Stimulated activated naive CD4-positive, alpha-beta T cell (primary cell): ENCODE data around the gene GPR162.
"Not testable (repeated sequence)": the region's sequence is repeated elsewhere in the genome, so short reads cannot be mapped to it uniquely, and the experiment has no call there.

Source experiments
- DNase-seq, 6 experiments: peaks; one replicate each; lab custom pipeline; 2025; lab: John Stamatoyannopoulos, UW

Gene GPR162

DNA sequence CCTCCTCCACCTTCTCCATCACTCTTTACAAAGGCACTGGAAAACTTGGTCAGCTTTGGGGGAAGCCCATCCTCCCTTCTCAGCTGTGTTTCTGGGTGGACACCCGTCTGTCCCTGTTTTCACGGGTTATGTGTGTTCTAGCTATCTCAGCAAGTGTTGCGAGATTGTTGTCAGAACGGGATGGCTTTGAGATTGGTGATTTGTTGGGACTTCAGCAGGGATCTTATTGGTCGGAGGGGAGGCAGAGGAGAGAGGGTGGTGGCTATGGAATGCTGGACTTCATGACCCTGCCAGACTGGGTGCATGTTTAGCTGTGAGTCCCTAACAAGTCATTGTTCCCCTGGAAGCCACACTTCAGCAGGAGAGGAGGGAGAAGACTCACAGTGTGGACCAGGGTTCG is 32.4 kb downstream of the GPR162 start:
- no peak for DNase-seq

DNA sequence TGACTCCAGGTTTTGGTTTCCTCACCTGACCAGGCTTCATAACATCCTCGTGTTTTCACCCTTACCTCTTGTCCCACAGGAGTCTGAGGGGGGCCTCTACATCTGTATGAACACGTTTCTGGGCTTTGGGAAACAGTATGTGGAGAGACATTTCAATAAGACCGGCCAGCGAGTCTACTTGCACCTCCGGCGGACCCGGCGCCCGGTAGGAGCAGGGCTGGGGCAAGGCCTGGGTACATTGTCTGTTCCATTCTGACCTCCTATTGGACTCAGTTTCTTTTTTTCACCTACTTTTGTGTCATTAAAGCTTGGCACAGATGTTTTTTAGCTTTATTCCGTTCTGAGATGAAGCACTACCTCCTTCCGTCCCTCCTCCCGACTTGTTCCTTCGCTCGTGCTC is 33.7 kb downstream of the GPR162 start:
- no peak for DNase-seq

DNA sequence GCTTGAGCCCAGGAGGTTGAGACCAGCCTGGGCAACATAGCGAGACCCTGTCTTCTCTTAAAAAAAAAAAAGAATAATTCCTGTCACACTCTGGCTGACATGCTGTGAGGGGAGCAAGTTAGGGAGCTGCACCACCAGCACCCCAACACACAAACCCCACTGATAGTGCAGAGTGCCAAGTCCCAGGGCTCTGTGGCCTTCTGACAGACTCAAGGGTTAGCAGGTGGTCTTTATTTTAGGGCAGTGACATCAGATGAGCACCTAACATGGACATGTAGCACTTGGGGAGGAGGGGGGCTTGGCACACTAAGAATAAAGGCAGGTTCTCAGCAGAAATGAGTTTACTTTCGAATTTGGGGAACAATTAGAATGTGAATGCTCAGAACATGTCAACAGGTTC is 37.2 kb downstream of the GPR162 start:
- DNase-seq, result no peak

DNA sequence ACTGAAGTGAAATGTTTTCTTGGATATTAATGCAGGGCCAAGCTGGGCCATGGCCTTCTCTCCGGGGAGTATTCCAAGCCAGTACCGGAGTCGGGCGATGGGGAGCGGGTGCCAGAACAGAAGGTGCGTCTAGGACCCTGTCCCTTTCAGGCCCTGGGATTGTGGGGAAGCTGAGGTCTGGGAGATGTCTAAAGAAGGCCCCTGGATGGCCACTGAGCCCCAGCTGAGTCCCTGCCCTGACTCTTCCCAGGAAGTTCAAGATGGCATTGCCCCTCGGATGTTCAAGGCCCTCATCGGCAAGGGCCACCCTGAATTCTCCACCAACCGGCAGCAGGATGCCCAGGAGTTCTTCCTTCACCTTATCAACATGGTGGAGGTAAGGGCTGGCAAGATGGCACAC is 38.5 kb downstream of the GPR162 start:
- DNase-seq, result no peak

DNA sequence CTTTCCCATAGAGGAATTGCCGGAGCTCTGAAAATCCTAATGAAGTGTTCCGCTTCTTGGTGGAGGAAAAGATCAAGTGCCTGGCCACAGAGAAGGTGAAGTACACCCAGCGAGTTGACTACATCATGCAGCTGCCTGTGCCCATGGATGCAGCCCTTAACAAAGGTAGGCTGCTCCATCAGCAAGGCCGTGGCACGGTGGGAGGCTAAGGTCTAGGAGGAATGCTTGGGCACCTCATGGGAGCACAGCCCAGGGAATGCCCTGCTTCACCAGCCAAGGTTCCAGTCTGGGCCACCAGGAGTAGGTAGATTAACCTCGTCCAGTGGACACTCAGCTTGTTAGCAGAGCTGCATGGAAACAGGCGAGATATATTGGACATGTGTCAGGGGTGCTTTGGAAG is 39.3 kb downstream of the GPR162 start:
- no peak for DNase-seq

DNA sequence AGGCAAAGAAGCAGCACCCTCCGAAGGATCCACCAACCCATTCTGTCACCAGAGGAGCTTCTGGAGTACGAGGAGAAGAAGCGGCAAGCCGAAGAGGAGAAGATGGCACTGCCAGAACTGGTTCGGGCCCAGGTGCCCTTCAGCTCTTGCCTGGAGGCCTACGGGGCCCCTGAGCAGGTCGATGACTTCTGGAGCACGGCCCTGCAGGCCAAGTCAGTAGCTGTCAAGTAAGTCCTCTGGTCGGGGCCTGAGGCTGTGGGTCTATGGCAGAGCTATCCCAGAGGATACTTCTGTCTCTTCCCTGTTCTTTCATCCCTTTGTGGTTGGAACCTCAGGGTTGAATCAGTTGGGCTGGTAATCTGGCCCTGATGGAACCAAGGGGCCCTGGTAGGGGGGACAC is 39.8 kb downstream of the GPR162 start:
- DNase-seq, result no peak

DNA sequence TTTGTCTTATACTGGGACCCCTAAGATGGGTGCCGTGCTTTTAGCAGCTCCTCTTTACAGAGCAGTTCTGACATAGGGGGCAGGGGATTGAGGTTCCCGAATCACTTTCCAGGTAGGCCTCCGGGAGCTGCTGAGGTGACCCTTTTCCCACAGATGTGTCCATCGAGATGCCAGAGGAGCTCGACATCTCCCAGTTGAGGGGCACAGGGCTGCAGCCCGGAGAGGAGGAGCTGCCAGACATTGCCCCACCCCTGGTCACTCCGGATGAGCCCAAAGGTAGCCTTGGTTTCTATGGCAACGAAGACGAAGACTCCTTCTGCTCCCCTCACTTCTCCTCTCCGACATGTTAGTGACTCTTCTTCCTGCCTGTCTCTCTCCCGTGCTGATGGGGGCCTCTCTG is 41.4 kb downstream of the GPR162 start:
- DNase-seq, result no peak

DNA sequence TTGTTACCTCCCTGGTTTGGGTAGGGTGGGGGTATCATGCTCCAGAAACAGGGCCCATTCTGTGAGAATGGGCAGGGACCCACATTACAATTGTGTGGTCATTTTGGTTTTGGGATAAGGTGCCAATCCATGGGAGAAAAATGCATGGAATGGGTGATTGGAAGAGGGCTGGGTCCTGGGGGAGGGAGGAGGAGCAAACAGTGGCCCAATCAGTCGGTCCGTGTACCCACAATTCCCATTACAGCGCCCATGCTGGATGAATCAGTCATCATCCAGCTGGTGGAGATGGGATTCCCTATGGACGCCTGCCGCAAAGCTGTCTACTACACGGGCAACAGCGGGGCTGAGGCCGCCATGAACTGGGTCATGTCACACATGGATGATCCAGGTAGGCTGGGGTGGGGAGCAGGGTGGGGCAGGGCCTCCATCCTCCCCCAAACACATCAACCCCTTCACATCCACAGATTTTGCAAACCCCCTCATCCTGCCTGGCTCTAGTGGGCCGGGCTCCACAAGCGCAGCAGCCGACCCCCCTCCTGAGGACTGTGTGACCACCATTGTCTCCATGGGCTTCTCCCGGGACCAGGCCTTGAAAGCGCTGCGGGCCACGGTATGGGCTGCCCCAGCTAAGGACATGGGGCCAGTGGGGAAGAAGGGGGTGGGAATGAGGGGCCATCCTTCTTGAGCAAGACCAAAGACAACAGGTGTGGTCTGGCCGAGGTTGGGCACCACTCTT is 42.1 kb downstream of the GPR162 start:
- no peak for DNase-seq

DNA sequence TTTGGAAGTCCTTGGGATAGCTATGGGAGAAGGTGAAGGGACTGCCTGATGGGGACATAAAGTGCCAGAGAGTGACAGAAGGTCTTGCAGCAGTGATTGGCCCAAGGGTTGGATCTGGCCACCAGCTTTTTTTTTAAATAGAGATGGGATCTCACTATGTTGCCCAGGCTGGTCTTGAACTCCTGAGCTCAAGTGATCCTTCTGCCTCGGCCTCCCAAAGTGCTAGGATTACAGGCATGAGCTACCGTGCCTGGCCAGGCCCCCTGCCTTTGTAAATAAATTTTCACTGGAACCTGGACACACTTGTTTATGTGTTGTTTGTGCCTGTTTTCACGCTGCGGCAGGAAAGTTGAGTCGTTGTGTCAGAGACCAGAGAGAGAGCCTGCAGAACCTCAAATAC is 43.7 kb downstream of the GPR162 start:
- not testable (repeated sequence) for DNase-seq

DNA sequence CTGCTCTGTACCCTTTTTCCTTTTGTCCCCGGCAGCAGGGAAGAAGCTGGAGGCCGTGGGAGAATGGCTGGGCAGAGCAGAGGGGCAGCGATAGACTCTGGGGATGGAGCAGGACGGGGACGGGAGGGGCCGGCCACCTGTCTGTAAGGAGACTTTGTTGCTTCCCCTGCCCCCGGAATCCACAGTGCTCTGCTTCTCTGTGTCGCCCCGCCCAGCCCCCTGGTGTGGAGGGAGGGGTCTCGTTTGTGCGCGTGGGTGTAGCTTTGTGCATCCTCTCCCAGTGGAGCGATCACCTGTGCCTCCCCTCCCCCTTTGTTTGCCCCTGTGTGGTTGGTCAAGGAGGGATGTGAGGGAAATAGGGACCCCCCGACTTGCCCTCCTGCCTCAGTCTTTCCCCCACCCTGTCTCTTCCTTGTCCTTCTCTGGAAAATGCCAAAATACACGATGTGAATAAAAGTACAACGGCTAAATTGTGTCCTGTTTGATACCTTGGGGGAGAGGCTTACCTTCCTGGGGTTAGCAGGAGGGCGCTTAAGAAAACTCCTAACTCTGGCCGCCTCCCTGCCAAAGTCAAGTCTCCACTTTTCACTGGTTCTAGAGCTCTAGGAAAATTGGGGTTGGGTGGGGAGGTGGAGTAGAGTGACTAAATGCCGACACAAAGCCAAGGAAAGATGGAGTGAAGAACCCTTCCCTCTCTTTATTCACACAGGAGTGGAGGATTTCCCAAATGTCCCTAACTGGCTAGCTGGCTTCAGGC is 44.7 kb downstream of the GPR162 start:
- DNase-seq, result no peak

DNA sequence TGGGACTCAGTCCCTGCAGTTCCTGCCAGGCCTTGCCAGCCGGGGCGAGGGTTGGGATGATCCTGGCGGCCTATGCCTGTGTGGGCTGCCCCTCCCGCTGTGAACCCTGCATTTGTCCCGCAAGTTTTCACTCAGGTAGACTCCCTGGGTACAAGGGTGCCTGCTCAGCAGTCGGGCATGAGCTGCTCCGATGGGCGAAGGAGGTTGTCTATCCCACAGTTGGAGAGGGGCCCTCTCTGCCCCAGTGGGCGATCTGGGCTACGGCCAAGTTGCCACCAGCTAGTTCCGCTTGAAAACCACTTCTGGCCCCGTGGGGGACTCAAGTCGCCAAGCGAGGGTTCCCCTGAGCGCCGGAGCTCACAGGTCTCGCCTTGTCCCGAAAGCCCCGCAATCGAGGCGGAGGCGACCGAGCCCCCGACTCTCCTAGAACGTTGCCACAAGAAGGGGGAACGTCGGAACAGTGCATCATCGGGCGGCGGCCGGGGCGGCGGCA is 45.3 kb downstream of the GPR162 start:
- peak in 1 of 6 experiments; percentile 63 for DNase-seq

DNA sequence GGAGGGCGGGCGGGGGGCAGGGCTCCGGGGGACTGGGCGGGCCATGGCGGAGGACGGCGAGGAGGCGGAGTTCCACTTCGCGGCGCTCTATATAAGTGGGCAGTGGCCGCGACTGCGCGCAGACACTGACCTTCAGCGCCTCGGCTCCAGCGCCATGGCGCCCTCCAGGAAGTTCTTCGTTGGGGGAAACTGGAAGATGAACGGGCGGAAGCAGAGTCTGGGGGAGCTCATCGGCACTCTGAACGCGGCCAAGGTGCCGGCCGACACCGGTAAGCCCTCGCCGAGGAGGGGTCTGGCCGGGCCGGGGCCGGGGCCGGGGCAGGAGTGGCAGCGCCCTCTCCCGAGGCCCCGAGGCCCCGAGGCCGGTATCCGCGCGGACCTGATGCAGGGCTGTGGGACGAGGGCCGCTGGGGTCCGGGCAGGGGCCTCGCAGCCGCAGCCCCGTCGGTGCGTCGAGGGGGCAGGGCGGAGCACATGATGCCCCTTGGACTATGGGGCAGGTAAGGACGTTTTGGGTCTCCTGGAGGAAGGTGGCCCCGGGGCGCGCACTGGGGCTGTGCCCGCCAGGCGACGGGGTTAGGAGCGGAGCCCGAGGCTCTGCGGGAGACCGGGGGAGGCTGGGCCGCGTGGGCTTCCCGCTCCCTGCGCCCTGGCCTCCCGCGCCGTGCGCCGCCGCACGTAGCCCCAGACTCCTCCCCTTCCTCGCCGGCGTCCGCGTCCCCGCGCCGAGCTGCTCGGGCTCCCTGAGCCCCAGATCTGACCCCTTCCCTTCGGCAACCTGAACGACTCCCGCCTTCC is 46.0 kb downstream of the GPR162 start, which contains the start of gene TPI1:
Gene TPI1, plus strand, starts transcription at position 119 of the 798 bp plus-strand sequence. Its CDS starts 36 bp downstream, at position 155.
- peak; percentile 34 to 76 (median 69) for DNase-seq

DNA sequence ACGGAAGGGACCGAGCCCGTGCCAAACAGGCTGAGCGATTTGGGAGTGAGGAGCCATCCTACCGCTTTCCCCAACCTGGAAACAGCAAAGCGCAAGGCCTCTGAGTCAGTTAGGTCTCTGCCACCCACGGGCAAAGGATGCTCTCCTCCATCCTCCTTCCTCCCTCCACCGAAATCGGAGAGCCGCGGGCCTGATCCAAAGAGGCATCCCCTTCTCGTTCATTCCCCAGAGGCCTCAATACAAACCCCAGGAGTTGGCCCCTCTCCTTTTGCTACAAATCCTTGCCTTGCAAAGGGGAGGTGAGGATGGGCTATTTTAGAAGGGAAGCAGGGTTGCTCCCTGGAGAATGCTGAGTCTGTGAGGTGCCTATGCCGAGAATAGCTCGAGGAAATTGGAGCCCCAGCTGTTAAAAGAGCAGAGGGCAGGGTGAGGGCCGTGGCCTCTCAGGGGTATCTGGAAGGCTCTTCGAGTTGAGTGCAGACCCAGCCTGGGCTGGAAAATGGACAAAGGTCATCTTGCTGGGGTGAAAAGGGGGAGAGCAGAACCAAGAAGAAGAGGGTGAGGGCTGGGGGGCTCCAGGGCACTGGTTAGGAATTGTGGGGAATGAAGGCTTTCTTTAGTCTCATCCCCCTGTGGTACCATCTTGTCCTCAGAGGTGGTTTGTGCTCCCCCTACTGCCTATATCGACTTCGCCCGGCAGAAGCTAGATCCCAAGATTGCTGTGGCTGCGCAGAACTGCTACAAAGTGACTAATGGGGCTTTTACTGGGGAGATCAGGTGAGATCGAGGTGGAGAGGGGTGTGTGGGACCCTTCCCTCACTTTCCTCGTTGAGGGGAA is 46.8 kb downstream of the GPR162 start:
- DNase-seq, result peak in 1 of 6 experiments; percentile 71

DNA sequence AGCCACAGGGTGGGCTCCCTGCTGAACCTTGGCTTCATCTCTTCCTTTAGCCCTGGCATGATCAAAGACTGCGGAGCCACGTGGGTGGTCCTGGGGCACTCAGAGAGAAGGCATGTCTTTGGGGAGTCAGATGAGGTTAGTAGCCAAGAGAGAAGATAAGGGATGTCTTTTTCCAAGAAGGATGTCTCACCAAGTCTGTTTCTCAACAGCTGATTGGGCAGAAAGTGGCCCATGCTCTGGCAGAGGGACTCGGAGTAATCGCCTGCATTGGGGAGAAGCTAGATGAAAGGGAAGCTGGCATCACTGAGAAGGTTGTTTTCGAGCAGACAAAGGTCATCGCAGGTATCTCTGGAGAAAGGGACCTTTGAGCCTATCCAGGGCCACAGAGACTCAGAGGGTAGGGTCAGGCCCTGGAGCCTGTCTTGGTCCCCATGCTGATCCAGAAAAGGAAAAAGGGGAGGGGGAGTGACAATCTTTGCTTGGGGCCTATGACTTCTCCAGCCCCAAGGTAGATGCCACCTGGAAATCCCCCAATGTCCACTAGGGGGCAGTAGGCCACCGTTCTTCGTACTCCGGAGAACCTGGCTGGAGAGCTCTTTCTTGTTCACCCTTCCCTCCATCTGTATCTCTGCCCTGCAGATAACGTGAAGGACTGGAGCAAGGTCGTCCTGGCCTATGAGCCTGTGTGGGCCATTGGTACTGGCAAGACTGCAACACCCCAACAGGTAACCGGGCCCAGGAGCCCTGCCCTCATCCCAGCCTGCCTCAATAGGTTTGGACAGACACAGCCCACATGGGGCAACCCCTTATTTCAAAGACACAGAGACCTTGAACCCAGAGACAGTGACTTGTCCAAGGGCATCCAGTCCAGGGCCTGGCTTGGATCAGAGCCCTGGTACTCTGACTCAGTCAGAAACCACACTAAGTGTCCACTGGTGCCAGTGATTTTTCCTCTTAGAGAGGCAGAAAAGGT is 47.7 kb downstream of the GPR162 start:
- DNase-seq, result peak; percentile 64 to 89 (median 78)

DNA sequence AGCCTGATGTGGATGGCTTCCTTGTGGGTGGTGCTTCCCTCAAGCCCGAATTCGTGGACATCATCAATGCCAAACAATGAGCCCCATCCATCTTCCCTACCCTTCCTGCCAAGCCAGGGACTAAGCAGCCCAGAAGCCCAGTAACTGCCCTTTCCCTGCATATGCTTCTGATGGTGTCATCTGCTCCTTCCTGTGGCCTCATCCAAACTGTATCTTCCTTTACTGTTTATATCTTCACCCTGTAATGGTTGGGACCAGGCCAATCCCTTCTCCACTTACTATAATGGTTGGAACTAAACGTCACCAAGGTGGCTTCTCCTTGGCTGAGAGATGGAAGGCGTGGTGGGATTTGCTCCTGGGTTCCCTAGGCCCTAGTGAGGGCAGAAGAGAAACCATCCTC is 48.7 kb downstream of the GPR162 start:
- not testable (repeated sequence) for DNase-seq

DNA sequence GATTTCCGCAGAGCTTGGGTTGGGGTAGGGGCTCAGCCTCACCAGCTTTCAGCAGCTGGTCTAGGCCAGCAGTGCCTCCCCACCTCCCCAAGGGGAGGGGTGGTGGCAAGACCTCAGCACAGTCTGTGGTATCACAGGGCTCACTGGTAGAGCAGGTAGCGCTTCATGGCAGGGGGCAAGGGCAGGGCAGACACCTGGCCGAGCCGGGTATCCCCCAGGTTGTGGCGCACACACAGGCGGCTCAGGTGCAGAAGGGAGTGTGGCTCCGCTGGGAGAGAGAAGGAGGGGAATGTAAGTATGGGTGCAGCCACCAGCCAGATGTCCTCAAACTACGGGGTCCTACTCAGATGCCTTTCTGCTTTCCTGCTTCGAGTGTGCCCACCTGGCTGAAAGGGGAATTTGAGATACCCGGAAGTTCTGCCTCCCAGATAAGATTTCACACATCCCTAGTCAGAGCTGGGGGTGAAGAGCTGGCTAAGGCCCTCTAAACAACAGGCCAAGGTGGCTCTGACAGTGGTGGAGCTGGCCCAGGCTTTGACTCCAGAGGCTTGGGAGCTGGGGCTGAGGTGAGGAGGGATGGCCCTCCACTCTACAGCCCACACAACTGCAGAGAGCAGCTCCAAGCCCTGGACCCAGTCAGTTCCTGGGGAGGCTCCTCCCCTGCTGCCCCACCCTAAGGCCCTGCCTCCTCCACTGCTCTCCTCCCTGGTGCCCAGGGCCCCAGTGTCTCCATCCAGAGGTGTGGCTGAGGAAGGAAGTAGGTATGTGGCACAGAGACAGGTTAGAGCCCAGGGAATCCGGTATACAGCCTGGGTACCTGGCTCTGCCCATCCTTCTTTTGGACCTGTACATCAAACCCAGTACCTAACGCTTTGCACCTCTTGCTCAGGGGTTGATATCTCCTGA is 49.7 kb downstream of the GPR162 start:
- DNase-seq, result peak in 1 of 6 experiments; percentile 16

DNA sequence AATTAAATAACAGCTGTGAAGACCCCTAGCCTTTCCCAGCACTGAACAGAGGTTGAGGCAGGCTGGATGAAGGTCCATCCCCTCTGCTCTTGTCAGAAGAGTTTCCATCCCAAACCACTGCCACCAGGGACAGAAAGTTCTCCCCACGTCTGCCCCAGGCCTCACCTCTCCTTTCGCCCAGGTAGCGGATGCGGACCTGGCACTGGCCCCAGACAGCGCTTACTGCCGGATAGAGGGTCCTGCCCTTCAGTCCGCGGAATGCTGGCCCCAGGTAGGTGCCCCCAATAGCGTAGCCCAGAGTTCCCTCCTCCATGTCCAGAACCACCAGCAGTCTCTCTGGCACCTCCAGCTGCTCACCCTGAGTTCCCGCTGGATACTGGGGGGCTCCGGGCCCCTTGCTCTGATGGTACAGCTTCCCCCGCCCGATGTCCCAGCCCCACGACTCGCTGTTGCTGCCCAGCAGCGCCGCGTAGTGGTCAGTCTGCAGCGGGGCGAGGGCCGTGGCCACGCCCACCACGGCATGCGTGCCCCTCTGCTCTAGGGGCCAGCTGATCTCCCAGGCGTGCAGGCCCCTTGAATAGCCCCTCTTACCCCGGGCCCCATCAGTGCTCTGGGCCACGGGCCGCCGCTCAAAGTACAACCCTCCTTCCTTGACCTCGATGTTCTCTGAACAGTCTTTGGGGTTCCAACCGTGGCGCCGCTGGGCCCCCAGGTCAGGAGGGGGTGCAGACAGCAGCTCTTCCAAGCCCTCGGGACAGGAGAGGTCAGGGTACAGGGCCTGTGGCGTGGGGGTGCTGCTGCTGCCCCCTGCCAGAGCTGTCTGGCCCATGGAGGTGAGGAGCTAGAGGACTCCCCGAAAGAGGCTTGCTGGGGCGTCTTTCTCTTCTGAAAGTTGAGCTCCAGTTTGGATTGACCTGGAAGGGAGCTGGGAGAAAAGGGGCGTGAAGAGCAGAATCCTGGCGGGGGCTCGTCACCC is 50.7 kb downstream of the GPR162 start:
- DNase-seq, result peak; percentile 51 to 83 (median 76)
